Measurements from ENCODE around the gene LRRC10B.

LRRC10B gene

GRCh38 chr11:61546663-61547062, 38.1 kb downstream of the LRRC10B start:
- no peak for DNase-seq (ENCODE audit: low spot score)

GRCh38 chr11:61547246-61547645, 38.7 kb downstream of the LRRC10B start:
- DNase-seq (ENCODE audit: low spot score): no peak

- no peak for DNase-seq (ENCODE audit: low spot score)
Observed at GRCh38 chr11:61549177-61549576, 40.6 kb downstream of the LRRC10B start.

- no peak for DNase-seq (ENCODE audit: low spot score)
Observed at GRCh38 chr11:61549662-61550568, 41.4 kb downstream of the LRRC10B start.

GRCh38 chr11:61550665-61551227, 42.2 kb downstream of the LRRC10B start:
- DNase-seq (ENCODE audit: low spot score): no peak

- no peak for DNase-seq (ENCODE audit: low spot score)
Observed at GRCh38 chr11:61551634-61552033, 43.1 kb downstream of the LRRC10B start.

- DNase-seq (ENCODE audit: low spot score): no peak
Observed at GRCh38 chr11:61552108-61552635, 43.6 kb downstream of the LRRC10B start.

GRCh38 chr11:61553373-61554171, 45.0 kb downstream of the LRRC10B start:
- DNase-seq (ENCODE audit: low spot score): no peak

- no peak for DNase-seq (ENCODE audit: low spot score)
Observed at GRCh38 chr11:61554172-61554988, 45.8 kb downstream of the LRRC10B start.

GRCh38 chr11:61555051-61555969, 46.8 kb downstream of the LRRC10B start:
- no peak for DNase-seq (ENCODE audit: low spot score)

GRCh38 chr11:61555978-61556377, 47.4 kb downstream of the LRRC10B start:
- no peak for DNase-seq (ENCODE audit: low spot score)

- DNase-seq (ENCODE audit: low spot score): no peak
Observed at GRCh38 chr11:61556621-61557020, 48.1 kb downstream of the LRRC10B start.
